HG02623 (cell line): Measurements from ENCODE around the gene SEC24D.

Source experiments
- ATAC-seq: cut with Tn5 transposase; IDR thresholded peaks from one replicate; pipeline ENCODE4 v1.9.1; 2021; ENCODE audit warnings: moderate library complexity; ENCODE audit not compliant: unreplicated experiment

Gene SEC24D

GRCh38 chr4:118774989-118775388 is 60.9 kb downstream of the SEC24D start:
- ATAC-seq: no peak

GRCh38 chr4:118774321-118774720 is 61.6 kb downstream of the SEC24D start:
- ATAC-seq: no peak

- no peak for ATAC-seq
Measured at GRCh38 chr4:118773429-118773792, 62.5 kb downstream of the SEC24D start.

- ATAC-seq: no peak
Measured at GRCh38 chr4:118772767-118773428, 63.0 kb downstream of the SEC24D start.

GRCh38 chr4:118772081-118772766 is 63.7 kb downstream of the SEC24D start:
- peak; percentile 77 for ATAC-seq

GRCh38 chr4:118770741-118771187 is 65.2 kb downstream of the SEC24D start:
- no peak for ATAC-seq

GRCh38 chr4:118769161-118769560 is 66.8 kb downstream of the SEC24D start:
- no peak for ATAC-seq

- no peak for ATAC-seq
Measured at GRCh38 chr4:118767109-118767508, 68.8 kb downstream of the SEC24D start.

- no peak for ATAC-seq
Measured at GRCh38 chr4:118765399-118765798, 70.5 kb downstream of the SEC24D start.

- no peak for ATAC-seq
Measured at GRCh38 chr4:118762730-118763477, 73.0 kb downstream of the SEC24D start.

GRCh38 chr4:118762155-118762554 is 73.8 kb downstream of the SEC24D start:
- ATAC-seq: no peak

GRCh38 chr4:118761397-118762016 is 74.4 kb downstream of the SEC24D start:
- no peak for ATAC-seq

- peak; percentile 96 for ATAC-seq
Measured at GRCh38 chr4:118760493-118760892, 75.4 kb downstream of the SEC24D start.

- ATAC-seq: peak; percentile 42
Measured at GRCh38 chr4:118760092-118760491, 75.8 kb downstream of the SEC24D start.

GRCh38 chr4:118759481-118759880 is 76.4 kb downstream of the SEC24D start:
- no peak for ATAC-seq

- no peak for ATAC-seq
Measured at GRCh38 chr4:118758293-118758692, 77.6 kb downstream of the SEC24D start.

GRCh38 chr4:118757761-118758251 is 78.1 kb downstream of the SEC24D start:
- ATAC-seq: no peak

GRCh38 chr4:118756958-118757357 is 79.0 kb downstream of the SEC24D start:
- no peak for ATAC-seq

GRCh38 chr4:118756429-118756828 is 79.5 kb downstream of the SEC24D start:
- no peak for ATAC-seq

- ATAC-seq: no peak
Measured at GRCh38 chr4:118755438-118756226, 80.3 kb downstream of the SEC24D start.
